SIG-M5 treated with dmso at 0.1 percent for 504 hours (cell line): ENCODE results near the gene PIH1D1.

Experiments used
- DNase-seq: peaks from one replicate; lab custom pipeline; 2025; ENCODE audit not compliant: unreplicated experiment; lab: John Stamatoyannopoulos, UW

PIH1D1 gene

DNA sequence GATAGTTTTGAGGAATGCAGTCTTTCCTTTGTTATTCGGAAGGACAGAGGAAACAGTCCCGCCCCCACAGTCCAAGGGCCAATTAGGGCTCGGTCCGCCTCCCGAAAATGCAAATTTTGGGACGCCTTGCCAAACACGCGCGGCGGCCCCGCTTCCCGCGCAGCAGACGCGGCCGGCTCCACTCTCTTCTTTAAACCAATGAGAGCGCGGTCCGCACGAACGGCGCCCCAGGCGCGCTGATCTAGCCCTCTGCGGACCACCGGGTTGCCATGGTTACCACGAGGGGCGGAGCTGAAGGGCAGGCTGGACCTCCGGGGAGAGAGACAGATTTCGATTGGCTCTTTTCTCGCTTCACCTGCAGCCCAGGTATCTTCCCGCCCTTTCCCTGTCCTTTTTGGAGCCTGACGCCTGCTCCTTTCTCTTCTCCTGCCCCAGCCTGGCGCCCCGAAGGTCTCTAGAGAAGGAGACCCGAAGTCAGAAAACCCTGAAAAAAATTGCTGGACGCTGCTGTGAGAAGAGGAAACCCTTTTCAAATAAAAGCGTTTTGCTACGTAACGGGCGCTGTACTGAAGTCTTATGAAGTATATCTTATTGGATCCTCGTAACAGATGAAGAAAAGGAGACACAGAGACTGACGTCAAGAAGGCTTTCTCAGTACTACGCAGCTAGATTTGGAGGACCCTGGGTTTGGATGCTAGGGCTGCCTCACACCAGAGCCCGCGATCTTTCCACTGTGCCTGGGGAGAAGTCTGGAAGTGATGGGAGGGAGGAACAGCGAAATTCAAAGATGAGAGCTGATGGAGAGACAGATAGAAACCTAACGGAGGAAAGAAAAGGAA, 30.4 kb downstream of the PIH1D1 start:
- peak; percentile 38 for DNase-seq

DNA sequence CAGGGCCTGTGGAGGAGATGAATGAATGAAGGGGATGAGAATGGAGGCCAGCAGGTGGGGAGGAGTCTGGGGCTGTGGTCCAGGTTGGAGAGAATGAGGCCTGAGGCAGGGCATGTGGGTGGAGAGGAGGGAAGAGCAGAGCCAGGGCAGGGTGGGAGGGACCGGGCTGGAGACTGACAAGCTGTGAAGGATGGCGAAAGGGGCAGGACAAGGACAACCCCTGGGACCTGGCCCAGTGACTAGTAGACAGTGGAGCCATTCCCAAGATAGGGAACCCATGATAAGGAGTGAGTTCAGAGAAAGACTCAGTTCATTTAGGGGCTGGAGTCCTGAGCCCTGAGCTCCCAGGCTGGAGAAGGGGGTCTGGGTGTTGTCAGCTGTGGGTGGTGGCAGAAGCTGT, 31.4 kb downstream of the PIH1D1 start:
- DNase-seq, result no peak

GRCh38 chr19:49419173-49419572, 32.4 kb downstream of the PIH1D1 start:
- no peak for DNase-seq

DNA sequence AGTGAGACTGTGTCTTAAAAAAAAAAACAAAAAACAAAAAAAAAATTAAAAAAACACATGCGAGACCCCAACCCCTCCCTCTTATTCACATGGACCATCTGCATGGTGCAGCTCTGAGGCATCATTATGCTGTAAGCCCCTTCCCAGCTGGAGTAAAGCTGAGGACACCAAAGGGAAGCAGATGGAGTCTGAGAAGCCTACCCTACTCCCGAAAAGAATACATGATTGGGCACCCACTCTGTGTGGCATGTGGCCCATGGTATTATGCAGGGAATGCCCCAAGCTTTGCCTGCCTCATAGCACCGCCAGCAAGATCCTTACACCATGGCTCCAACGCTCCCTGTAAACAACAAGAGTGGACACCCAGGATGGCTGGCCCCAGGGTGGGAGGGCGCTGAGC, 33.1 kb downstream of the PIH1D1 start:
- no peak for DNase-seq

DNA sequence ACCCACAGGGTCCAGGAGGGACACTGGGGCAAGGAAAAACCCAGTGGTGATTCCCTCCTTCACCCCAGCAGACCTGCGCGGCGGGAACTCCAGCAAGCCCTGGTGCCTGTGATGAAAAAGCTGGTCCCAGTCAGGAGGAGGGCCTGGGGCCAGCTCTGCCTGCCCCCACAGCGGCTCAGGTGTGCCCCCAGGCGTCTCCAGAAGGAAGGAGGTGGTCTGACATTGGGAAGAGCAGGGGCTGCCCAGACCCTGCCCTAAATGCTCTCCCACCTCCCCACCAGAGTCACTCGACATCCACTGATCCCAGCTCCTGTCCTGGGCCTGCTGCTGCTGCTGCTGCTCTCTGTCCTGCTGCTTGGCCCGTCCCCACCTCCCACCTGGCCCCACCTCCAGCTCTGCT, 34.5 kb downstream of the PIH1D1 start:
- DNase-seq, result no peak

- DNase-seq, result no peak
Measured at GRCh38 chr19:49415810-49416200, 35.8 kb downstream of the PIH1D1 start.

- DNase-seq, result no peak
Measured at GRCh38 chr19:49415102-49415809, 36.4 kb downstream of the PIH1D1 start.

DNA sequence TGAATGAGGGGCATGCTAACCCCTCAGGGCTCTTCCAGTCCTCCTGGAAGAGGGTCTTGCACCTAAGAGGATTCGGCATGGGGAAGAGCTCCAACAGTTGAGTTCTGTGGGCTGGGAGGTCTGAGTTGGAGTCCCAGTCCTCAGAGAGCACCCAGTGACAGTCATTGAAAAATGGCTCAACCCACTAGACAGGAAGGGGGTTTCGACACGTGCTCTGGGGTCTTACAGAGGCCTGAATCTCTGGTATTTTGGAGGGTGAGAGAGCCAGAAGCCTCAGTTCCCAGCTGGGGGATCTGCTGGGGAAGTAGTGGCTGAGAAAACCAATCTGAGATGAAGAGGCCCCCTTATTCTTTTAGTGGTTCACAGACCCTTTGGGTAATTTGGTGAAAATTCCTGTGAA, 37.4 kb downstream of the PIH1D1 start:
- no peak for DNase-seq

DNA sequence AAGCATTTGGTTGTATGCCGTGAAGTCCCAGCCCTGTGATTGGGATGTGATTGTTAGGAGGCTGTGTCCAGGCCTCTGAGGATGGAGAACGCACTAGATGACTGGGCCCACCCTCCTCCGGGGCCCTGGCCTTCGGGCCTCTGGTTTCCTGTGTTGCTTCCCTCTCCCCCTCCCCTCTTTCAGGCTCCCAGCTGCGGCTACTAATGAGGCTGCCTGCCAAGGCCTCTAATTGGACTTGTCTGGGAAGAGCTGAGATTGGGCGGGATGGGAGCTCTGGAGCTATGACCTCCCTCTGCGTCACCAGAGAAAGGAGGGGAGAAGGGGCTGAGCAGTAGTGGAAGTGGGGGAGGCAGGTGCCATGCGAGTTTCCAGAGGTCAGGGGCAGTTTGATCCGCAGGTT, 38.3 kb downstream of the PIH1D1 start:
- DNase-seq, result no peak

DNA sequence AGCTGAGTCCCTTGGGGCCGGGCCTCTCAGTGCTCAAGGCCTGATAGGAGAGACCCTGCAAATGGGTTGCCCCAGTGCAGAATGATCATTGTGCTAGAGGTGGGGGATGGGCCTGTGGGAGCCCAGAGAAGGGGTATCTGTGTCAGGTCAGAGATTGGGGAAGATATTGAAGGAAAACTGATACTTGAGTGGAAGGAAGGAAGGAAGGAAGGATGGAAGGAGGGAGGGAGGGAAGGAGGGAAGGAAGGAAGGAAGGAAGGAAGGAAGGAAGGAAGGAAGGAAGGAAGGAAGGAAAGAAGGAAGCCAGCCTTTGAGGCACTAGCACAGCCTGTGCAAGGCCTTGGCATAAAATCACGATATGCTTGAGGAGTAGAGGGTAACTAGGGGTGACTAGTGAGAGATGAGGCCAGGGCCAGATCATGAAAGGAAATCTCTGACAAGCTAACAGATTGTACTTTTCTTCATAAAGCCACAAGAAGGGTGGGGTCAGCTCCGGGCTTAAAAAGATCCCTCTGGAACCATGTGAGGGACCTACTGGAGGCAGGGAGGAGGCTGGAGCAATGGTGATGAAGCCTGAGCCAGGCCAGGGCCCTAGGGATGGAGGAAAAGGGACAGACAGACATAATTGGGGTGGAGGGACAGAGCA, 39.8 kb downstream of the PIH1D1 start:
- DNase-seq, result no peak

GRCh38 chr19:49409441-49410029, 42.1 kb downstream of the PIH1D1 start:
- DNase-seq, result peak; percentile 56

DNA sequence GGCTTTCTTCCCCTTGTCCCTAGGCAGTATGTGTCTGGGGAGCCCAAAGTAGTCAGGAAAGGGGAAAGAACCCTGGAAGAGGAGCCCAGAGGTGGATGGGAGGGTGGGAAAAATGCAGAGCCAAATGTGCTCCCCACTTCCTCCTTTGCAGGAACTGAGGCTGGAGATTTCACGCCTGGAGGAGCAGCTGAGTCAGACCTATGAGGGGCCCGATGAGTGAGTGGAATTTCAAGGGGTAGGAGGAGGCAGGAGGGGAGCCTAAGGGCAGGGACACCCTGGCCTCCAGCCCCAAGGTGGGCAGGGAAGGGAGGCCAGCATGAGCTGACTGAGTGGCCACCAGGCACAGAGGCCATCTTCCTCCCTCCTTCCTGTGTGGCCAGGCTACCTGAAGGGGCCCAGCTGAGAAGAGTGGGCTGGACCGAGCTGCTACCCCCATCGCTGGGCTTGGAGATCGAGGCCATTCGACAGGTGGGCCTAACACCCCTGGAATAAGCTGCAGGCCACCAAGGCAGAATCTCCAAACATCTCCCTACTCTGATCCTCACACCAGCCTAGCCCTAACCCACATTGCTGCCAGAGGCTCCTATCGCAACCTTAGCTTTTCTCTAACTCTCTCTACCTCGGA, 42.7 kb downstream of the PIH1D1 start:
- no peak for DNase-seq

- no peak for DNase-seq
Measured at GRCh38 chr19:49407482-49408015, 44.1 kb downstream of the PIH1D1 start.

GRCh38 chr19:49407079-49407478, 44.5 kb downstream of the PIH1D1 start:
- DNase-seq, result no peak

GRCh38 chr19:49403404-49404187, 48.0 kb downstream of the PIH1D1 start:
- DNase-seq, result no peak

DNA sequence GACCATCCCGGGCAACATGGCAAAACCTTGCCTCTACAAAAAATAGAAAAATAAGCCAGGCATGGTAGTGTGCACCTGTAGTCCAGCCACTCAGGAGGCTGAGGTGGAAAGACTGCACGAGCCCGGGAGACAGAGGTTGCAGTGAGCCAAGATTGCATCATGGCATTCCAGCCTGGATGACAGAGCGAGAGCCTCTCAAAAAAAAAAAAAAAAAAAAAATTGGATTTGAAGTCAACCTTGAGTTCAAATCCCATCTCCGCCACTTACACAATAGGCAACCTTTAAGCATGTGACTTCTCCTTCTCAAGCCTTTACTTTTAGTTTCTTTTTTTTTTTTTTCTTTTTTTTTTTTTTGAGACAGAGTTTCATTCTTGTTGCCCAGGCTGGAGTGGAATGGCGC, 51.6 kb downstream of the PIH1D1 start:
- DNase-seq, result no peak

GRCh38 chr19:49398931-49399330, 52.7 kb downstream of the PIH1D1 start:
- no peak for DNase-seq

DNA sequence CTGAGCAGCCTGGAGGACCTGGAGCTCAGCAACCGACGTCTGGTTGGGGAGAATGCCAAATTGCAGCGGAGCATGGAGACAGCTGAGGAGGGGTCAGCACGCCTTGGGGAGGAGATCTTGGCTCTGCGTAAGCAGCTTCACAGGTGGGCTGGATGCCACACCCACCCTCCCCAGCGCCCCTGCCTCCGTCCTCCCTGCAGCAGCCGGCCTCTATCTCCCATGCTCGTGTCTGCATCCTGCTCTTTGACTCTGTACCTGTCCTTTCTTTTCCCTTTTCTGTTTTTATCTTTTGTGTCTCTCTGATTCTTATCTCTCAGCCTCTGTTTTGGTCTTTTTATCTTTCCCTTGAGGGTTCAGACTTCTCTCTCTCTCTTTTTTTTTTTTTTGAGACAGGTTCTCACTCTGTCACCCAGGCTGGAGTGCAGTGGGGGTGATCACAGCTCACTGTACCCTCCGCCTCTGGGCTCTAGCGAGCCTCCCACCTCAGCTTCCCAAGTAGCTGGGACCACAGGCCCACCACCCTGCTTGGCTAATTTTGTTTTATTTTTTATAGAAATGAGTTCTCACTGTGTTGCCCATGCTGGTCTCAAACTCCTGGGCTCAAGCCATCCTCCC, 53.5 kb downstream of the PIH1D1 start:
- no peak for DNase-seq

- no peak for DNase-seq
Measured at GRCh38 chr19:49396738-49397505, 54.7 kb downstream of the PIH1D1 start.
